ENCODE data around the gene CCDC27. TPM values are rescaled to one million over a fixed set of nuclear protein-coding genes. Genes with fewer than 3 reads are reported as not detected.

The CCDC27 gene
- total and polyA plus RNA-seq, 10 donors: not detected

GRCh38 chr1:3759796-3760195 lies 7.5 kb downstream of the CCDC27 start:
- Histone ChIP-seq H3K27me3 (replicated peaks in 1 of 7) (peaks cover 0 to 79% (median 17%) of the 10 kb centered on the region in 7 donors), H3K4me1 (no peaks in the 10 kb centered on the region), H3K27ac (no peak overlapping the region), H3K4me3 (no peak overlapping the region), H3K9me3 (peaks cover 0 to 11% (median 2%) of the 10 kb centered on the region in 8 donors), H3K36me3 (no peaks in the 10 kb centered on the region)
- TF ChIP-seq CTCF (IDR thresholded peaks at IDR 0.05 in 8 of 11, conservative IDR thresholded peaks at IDR 0.05 in 3 of 11) (no peak), POLR2AphosphoS5 (IDR thresholded peaks at IDR 0.05) (no peak), POLR2A (IDR thresholded peaks at IDR 0.05) (no peak)
- no peak for DNase-seq
- intact Hi-C loops (cut with DNase I; ENCODE audit: low total_unique reads): no loop called here
- WGBS, 5 donors: 60 to 74% (median 65%) methylated on average over 6 of the region's 6 CpGs

GRCh38 chr1:3761296-3762010 lies 9.2 kb downstream of the CCDC27 start:
- H3K4me1 ChIP-seq: no peaks in the 10 kb centered on the region
- no peak overlapping the region for H3K4me3 ChIP-seq
- TF ChIP-seq POLR2A (IDR thresholded peaks at IDR 0.05): no peak
- no peak for TF ChIP-seq CTCF (IDR thresholded peaks at IDR 0.05 in 8 of 11, conservative IDR thresholded peaks at IDR 0.05 in 3 of 11)
- TF ChIP-seq POLR2AphosphoS5 (IDR thresholded peaks at IDR 0.05): no peak
- no peak for DNase-seq
- H3K27ac ChIP-seq: no peak overlapping the region
- peaks cover 0 to 11% (median 2%) of the 10 kb centered on the region in 8 donors for H3K9me3 ChIP-seq
- intact Hi-C loops (cut with DNase I; ENCODE audit: low total_unique reads): no loop called here
- no peaks in the 10 kb centered on the region for H3K36me3 ChIP-seq
- WGBS, 5 donors: 80 to 90% (median 86%) methylated on average over 17 of the region's 17 CpGs
- H3K27me3 ChIP-seq (replicated peaks in 1 of 7): peaks cover 0 to 62% (median 10%) of the 10 kb centered on the region in 7 donors

GRCh38 chr1:3762151-3762872 lies 10.1 kb downstream of the CCDC27 start:
- TF ChIP-seq CTCF (IDR thresholded peaks at IDR 0.05 in 8 of 11, conservative IDR thresholded peaks at IDR 0.05 in 3 of 11) (no peak), POLR2AphosphoS5 (IDR thresholded peaks at IDR 0.05) (no peak), POLR2A (IDR thresholded peaks at IDR 0.05) (no peak)
- Histone ChIP-seq H3K4me1 (no peaks in the 10 kb centered on the region), H3K27me3 (replicated peaks in 1 of 7) (peaks cover 0 to 60% (median 4%) of the 10 kb centered on the region in 7 donors), H3K36me3 (no peaks in the 10 kb centered on the region), H3K27ac (no peak overlapping the region), H3K4me3 (no peak overlapping the region), H3K9me3 (peaks cover 0 to 11% (median 2%) of the 10 kb centered on the region in 8 donors)
- intact Hi-C loops (cut with DNase I; ENCODE audit: low total_unique reads): no loop called here
- 76 to 86% (median 78%) methylated on average over 6 to 15 of the region's 15 CpGs for WGBS, 5 donors
- no peak for DNase-seq

- Histone ChIP-seq H3K9me3 (peaks cover 0 to 11% (median 2%) of the 10 kb centered on the region in 8 donors), H3K36me3 (no peaks in the 10 kb centered on the region), H3K27me3 (replicated peaks in 1 of 7) (peaks cover 0 to 59% (median 4%) of the 10 kb centered on the region in 7 donors), H3K27ac (no peak overlapping the region), H3K4me1 (no peaks in the 10 kb centered on the region), H3K4me3 (no peak overlapping the region)
- 79 to 85% (median 83%) methylated on average over 7 to 12 of the region's 12 CpGs for WGBS, 5 donors
- no peak for TF ChIP-seq POLR2A (IDR thresholded peaks at IDR 0.05)
- no peak for TF ChIP-seq CTCF (IDR thresholded peaks at IDR 0.05 in 8 of 11, conservative IDR thresholded peaks at IDR 0.05 in 3 of 11)
- no peak for TF ChIP-seq POLR2AphosphoS5 (IDR thresholded peaks at IDR 0.05)
- intact Hi-C loops (cut with DNase I; ENCODE audit: low total_unique reads): no loop called here
- no peak for DNase-seq
Observed at GRCh38 chr1:3762873-3763228, 10.6 kb downstream of the CCDC27 start.

Measured in spleen (tissue), 11 donors.